BLaER1 treated with 17β-estradiol and CSF1 and Interleukin-3, amounts not matched to agents 10 nM and 100 nM (cell line): ENCODE data around the gene TSHZ3.

Experiments
- H3K27ac ChIP-seq, 11 experiments: shearing (Covaris generic); formaldehyde crosslinking; 2 replicates each; pipeline ENCODE4 v1.8.1; 2022
- H3K27me3 ChIP-seq, 11 experiments: shearing (Covaris generic); formaldehyde crosslinking; 2 replicates each; pipeline ENCODE4 v1.8.1; 2022
- H3K36me3 ChIP-seq, 11 experiments: shearing (Covaris generic); formaldehyde crosslinking; 2 replicates each; pipeline ENCODE4 v1.8.1; 2022
- H3K4me1 ChIP-seq, 10 experiments: shearing (Covaris generic); formaldehyde crosslinking; 2 replicates each; pipeline ENCODE4 v1.8.1; 2022
- H3K4me2 ChIP-seq, 11 experiments: shearing (Covaris generic); formaldehyde crosslinking; 2 replicates each; pipeline ENCODE4 v1.8.1; 2022
- H3K4me3 ChIP-seq, 10 experiments: shearing (Covaris generic); formaldehyde crosslinking; 2 replicates each; pipeline ENCODE4 v1.8.1; 2022
- H3K9ac ChIP-seq, 11 experiments: shearing (Covaris generic); formaldehyde crosslinking; 2 replicates each; pipeline ENCODE4 v1.8.1; 2022
- H3K9me3 ChIP-seq, 11 experiments: shearing (Covaris generic); formaldehyde crosslinking; replicated peaks in 1 of 11; 2 replicates each; pipeline ENCODE4 v1.8.1; 2022
- H4K20me1 ChIP-seq, 11 experiments: shearing (Covaris generic); formaldehyde crosslinking; 2 replicates each; pipeline ENCODE4 v1.8.1; 2022
- Cebpa-rat ChIP-seq, 11 experiments: shearing (Covaris generic); IDR thresholded peaks; 2 replicates each; pipeline ENCODE4 v1.8.1; 2022

TSHZ3 gene

GRCh38 chr19:31232180-31232579, 117.1 kb downstream of the TSHZ3 start:
- H4K20me1 ChIP-seq, result no peaks in the 10 kb centered on the region
- H3K9me3 ChIP-seq, result peaks cover 0 to 8% (median 0%) of the 10 kb centered on the region in 11 experiments; a peak in 1 of 22 replicates
- no peak overlapping the region for H3K4me3 ChIP-seq
- H3K27me3 ChIP-seq, result no peaks in the 10 kb centered on the region
- no peaks in the 10 kb centered on the region for H3K4me1 ChIP-seq
- TF ChIP-seq Cebpa-rat (IDR thresholded peaks at IDR 0.05), result no peak
- H3K4me2 ChIP-seq, result no peak overlapping the region
- no peak overlapping the region for H3K27ac ChIP-seq
- no peaks in the 10 kb centered on the region for H3K36me3 ChIP-seq
- no peak overlapping the region for H3K9ac ChIP-seq

GRCh38 chr19:31231237-31231636, 118.0 kb downstream of the TSHZ3 start:
- Histone ChIP-seq H3K27ac (no peak overlapping the region), H3K4me2 (no peak overlapping the region), H3K4me1 (peaks cover 0 to 3% (median 0%) of the 10 kb centered on the region in 10 experiments; a peak in 2 of 20 replicates), H3K4me3 (no peak overlapping the region), H4K20me1 (no peaks in the 10 kb centered on the region), H3K9ac (no peak overlapping the region), H3K9me3 (peaks cover 0 to 18% (median 0%) of the 10 kb centered on the region in 11 experiments; a peak in 6 of 22 replicates), H3K36me3 (no peaks in the 10 kb centered on the region), H3K27me3 (no peaks in the 10 kb centered on the region)
- TF ChIP-seq Cebpa-rat (IDR thresholded peaks at IDR 0.05), result no peak

- Histone ChIP-seq H3K4me1 (peaks cover 0 to 14% (median 0%) of the 10 kb centered on the region in 10 experiments; a peak in 3 of 20 replicates), H3K9ac (no peak overlapping the region), H3K4me3 (no peak overlapping the region), H3K27me3 (no peaks in the 10 kb centered on the region), H3K27ac (no peak overlapping the region), H4K20me1 (no peaks in the 10 kb centered on the region), H3K9me3 (peaks cover 0 to 30% (median 0%) of the 10 kb centered on the region in 11 experiments; a peak in 7 of 22 replicates), H3K36me3 (no peaks in the 10 kb centered on the region), H3K4me2 (no peak overlapping the region; a peak in 1 of 22 replicates)
- TF ChIP-seq Cebpa-rat (IDR thresholded peaks at IDR 0.05), result no peak
Measured at GRCh38 chr19:31226151-31226935, 122.9 kb downstream of the TSHZ3 start.
